Osteocyte (in vitro differentiated cells): ENCODE results near the gene DEPDC5. TPM values are rescaled to one million over a fixed set of nuclear protein-coding genes. Genes with fewer than 3 reads are reported as not detected.

ENCODE experiments used
- DNase-seq: peaks from one replicate; pipeline ENCODE4 v3.0.0; 2021; ENCODE audit warnings: mixed read lengths; ENCODE audit not compliant: unreplicated experiment; ENCODE audit errors: extremely low spot score
- H3K27ac Mint-ChIP-seq: one replicate; pipeline ENCODE4 v1.8.0; 2021; ENCODE audit warnings: mild to moderate bottlenecking, mixed read lengths; ENCODE audit not compliant: unreplicated experiment
- H3K27me3 Mint-ChIP-seq: one replicate; pipeline ENCODE4 v1.8.0; 2021; ENCODE audit warnings: mixed read lengths; ENCODE audit not compliant: unreplicated experiment
- H3K36me3 Mint-ChIP-seq: one replicate; pipeline ENCODE4 v1.8.0; 2021; ENCODE audit warnings: mixed read lengths; ENCODE audit not compliant: unreplicated experiment
- H3K4me1 Mint-ChIP-seq: one replicate; pipeline ENCODE4 v1.8.0; 2021; ENCODE audit warnings: mixed read lengths; ENCODE audit not compliant: unreplicated experiment
- H3K4me3 Mint-ChIP-seq: one replicate; pipeline ENCODE4 v1.8.0; 2021; ENCODE audit warnings: mild to moderate bottlenecking, moderate library complexity, mixed read lengths; ENCODE audit not compliant: unreplicated experiment
- H3K9me3 Mint-ChIP-seq: one replicate; pipeline ENCODE4 v1.8.0; 2021; ENCODE audit warnings: mixed read lengths; ENCODE audit not compliant: unreplicated experiment
- CTCF ChIP-seq: fragments of 200-600 bp; sonication (generic); IDR thresholded peaks from 2 replicates; pipeline ENCODE4 v1.5.0; 2021; ENCODE audit warnings: antibody characterized with exemption, mild to moderate bottlenecking, moderate library complexity
- total RNA-seq: library from RNA; stranded (reverse); gene quantifications from 2 replicates; pipeline ENCODE4 v1.2.1, GENCODE V29; 2021

Gene DEPDC5
- total RNA-seq, 1 donor from 2014 or later, result 30.7 TPM

DNA sequence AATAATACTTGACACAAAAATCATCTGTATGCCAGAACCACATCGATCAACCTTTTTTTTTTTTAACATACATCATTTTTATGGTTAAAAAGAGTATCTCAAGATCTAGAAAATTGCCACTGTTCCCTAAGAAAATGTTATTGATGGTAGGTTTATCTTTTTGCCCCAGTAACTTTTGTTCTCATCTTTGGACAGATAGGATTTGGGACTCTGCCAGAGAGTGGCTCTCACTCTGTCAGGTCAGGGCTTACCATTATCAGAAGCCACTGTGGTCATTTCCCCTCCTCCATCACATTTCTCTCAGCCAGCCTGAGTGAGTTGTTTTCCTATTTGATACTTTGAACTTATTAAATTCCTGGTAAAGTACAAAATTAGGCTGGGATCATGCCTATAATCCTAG is 142.7 kb downstream of the DEPDC5 start:
- Mint-ChIP-seq H3K9me3 (no peaks in the 10 kb centered on the region), H3K27me3 (no peaks in the 10 kb centered on the region), H3K36me3 (peaks cover 21% of the 10 kb centered on the region), H3K27ac (no peak overlapping the region), H3K4me3 (no peak overlapping the region), H3K4me1 (peaks cover 4% of the 10 kb centered on the region)
- no peak for DNase-seq
- TF ChIP-seq CTCF, result no peak

DNA sequence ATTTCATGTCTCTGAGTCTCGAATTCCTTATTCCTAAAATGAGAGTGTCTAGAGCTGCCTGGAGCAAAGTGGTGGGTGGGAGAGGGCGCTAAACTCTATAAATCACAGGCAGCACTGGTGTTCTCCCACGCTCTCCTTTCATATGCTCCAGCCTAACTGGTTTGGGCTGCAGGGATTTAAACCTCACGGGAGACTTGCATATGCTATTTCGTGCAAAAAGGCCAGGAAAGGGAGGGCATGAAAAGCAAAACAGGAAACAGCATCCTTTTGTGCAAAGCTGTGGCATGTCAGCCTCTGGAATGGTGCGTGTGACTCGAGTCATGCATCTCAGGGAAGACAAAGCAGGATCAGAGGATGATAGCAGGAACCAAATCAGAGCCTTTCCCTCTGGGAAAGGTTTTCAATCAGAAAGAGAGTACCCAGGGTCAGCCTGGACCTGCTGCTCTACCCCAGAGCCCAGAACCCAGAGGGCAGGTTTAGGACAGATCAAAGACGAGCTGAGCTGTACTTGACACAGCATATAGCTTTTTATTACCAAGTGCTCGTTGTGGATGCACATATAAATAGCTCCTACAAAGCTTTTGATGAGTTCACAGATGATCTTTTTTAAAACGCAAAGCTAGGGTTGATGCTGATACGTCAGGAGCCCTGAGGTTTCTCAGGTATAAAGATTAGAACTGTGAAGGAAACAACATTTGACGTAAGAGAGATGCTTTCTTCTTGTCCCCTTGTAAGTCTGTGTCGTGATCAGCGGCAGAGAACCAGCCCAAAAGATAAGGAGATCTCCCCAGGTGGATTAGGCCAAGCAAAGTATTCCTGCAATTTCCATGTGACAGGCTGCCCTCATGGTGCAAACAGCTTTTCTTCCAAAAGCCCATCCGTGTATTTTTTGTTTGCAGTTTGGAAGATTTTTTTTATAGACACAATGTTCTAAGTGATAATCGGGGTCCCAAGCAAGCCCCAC is 144.3 kb downstream of the DEPDC5 start:
- Mint-ChIP-seq H3K27me3 (no peaks in the 10 kb centered on the region), H3K4me1 (peaks cover 4% of the 10 kb centered on the region), H3K27ac (peak overlapping the region; percentile 53), H3K4me3 (no peak overlapping the region), H3K36me3 (peaks cover 23% of the 10 kb centered on the region), H3K9me3 (no peaks in the 10 kb centered on the region)
- no peak for TF ChIP-seq CTCF
- DNase-seq, result no peak

GRCh38 chr22:31898926-31899325 is 145.1 kb downstream of the DEPDC5 start:
- TF ChIP-seq CTCF, result no peak
- H3K36me3 Mint-ChIP-seq, result peaks cover 22% of the 10 kb centered on the region
- DNase-seq, result no peak
- no peak overlapping the region for H3K27ac Mint-ChIP-seq
- H3K27me3 Mint-ChIP-seq, result no peaks in the 10 kb centered on the region
- H3K4me1 Mint-ChIP-seq, result peaks cover 4% of the 10 kb centered on the region
- no peak overlapping the region for H3K4me3 Mint-ChIP-seq
- no peaks in the 10 kb centered on the region for H3K9me3 Mint-ChIP-seq

DNA sequence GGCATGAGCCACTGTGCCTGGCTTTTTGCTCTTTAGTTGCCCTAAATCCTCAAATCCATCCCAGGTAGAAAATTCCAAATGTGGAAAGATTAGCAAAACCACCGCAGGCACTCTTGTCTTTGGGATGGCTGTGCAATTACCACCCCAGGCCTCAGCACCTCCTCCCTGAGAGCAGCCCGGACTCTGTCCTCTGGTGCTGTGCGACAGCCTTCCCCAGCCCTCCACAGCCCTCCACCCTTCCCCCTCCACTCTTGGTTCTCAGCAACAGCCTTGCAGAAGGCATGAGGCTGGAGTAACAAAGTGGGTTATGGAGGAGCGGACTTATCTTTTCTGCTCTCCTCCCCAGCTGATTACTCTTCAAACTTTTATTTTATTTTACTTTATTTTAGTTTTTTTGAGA is 145.8 kb downstream of the DEPDC5 start:
- Mint-ChIP-seq H3K4me3 (no peak overlapping the region), H3K36me3 (peaks cover 22% of the 10 kb centered on the region), H3K4me1 (peaks cover 4% of the 10 kb centered on the region), H3K27me3 (no peaks in the 10 kb centered on the region), H3K9me3 (no peaks in the 10 kb centered on the region), H3K27ac (no peak overlapping the region)
- TF ChIP-seq CTCF, result no peak
- no peak for DNase-seq

DNA sequence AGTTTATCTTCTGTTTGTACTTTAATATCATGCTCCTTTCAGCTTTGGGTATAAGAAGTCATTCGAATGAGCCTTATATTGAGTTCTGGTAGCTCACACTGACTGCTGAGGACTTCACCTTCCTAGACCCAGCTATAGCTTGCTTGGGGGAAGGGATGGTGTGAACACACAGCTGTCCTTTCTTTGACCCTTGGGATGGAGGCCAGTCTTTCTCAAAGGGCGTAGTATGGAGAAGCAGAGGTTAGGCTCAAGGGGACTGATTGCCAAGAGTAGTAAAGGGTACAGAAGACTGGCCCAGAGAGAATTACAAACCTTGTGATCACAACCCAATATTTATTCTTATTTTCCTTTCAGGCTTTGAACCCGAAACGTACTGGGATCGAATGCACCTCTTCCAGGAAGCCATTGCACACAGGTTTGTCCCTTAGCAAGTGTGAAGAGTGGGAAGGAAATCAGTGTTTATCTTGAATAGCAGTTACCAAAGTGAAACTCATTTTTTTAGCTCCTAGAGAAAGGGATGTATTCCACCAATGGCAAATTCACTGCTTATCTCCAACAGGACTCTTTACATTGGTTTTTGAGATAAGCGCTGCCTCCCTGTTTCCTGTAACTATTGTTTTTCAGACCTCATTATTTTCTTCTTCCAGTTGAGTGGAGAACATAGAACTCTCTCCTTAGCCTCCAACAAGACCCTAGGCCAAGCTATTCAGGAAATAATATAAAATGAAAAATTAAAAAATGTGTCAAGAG is 147.7 kb downstream of the DEPDC5 start:
- no peak for DNase-seq
- Mint-ChIP-seq H3K27me3 (no peaks in the 10 kb centered on the region), H3K4me3 (no peak overlapping the region), H3K27ac (no peak overlapping the region), H3K9me3 (no peaks in the 10 kb centered on the region), H3K4me1 (peaks cover 4% of the 10 kb centered on the region), H3K36me3 (peaks cover 22% of the 10 kb centered on the region)
- no peak for TF ChIP-seq CTCF
